CD4-positive, alpha-beta T cell (primary cell): Measurements from ENCODE around the gene YAP1. TPM values are rescaled to one million over a fixed set of nuclear protein-coding genes. Genes with fewer than 3 reads are reported as not detected.

Experiments
- ATAC-seq: fragments of 200-7000 bp; cut with Tn5 transposase; one replicate; pipeline ENCODE4 v1.10.0; 2022; ENCODE audit warnings: mild to moderate bottlenecking; ENCODE audit not compliant: poor library complexity
- CTCF ChIA-PET: fragments of 350-600 bp; sonication (Branson Sonifier 250); formaldehyde crosslinking; loops from one replicate; lab custom pipeline; 2021; ENCODE audit warnings: antibody characterized with exemption, inconsistent platforms; lab: Charles Lee
- POLR2A ChIA-PET: fragments of 350-600 bp; sonication (Branson Sonifier 250); formaldehyde crosslinking; loops from one replicate; lab custom pipeline; 2021; ENCODE audit warnings: antibody characterized with exemption, inconsistent platforms; lab: Charles Lee
- DNase-seq, 14 experiments: peaks; one replicate each; pipeline ENCODE4 v3.0.0-alpha.2; 2013 to 2020; ENCODE audit warnings: mixed read lengths in 2 of 14
- H3K27ac ChIP-seq, 2 donors: one replicate each; pipeline versions ENCODE4 v1.5.1 to v1.7.0; 2013; ENCODE audit warnings: low read length in 2 of 2, low read depth in 1 of 2, mild to moderate bottlenecking in 1 of 2
- H3K27me3 ChIP-seq, 2 experiments: 1 replicate in 1 of 2; 2 replicates in 1 of 2; pipeline versions ENCODE4 v1.6.1 to v1.7.0; 2013; ENCODE audit warnings: low read length in 2 of 2, control low read depth in 1 of 2, mild to moderate bottlenecking in 1 of 2, moderate library complexity in 1 of 2; ENCODE audit not compliant: insufficient read depth in 2 of 2, control insufficient read depth in 1 of 2
- H3K36me3 ChIP-seq: one replicate; pipeline ENCODE4 v1.6.1; 2013; ENCODE audit warnings: low read length, control low read depth; ENCODE audit not compliant: insufficient read depth
- H3K4me1 ChIP-seq: one replicate; pipeline ENCODE4 v1.6.1; 2013; ENCODE audit warnings: low read length, control low read depth; ENCODE audit not compliant: insufficient read depth
- H3K4me3 ChIP-seq: one replicate; pipeline ENCODE4 v1.5.1; 2013; ENCODE audit warnings: mild to moderate bottlenecking, low read length, moderate library complexity
- H3K9me3 ChIP-seq, 2 experiments: 1 replicate in 1 of 2; 2 replicates in 1 of 2; pipeline versions ENCODE4 v1.6.1 to v1.7.0; 2013; ENCODE audit warnings: low read length in 2 of 2, mild to moderate bottlenecking in 2 of 2, control low read depth in 1 of 2, moderate library complexity in 1 of 2; ENCODE audit not compliant: control insufficient read depth in 1 of 2, insufficient read depth in 1 of 2
- H3K27ac Mint-ChIP-seq: one replicate; pipeline ENCODE4 v1.8.0; 2020; ENCODE audit warnings: mixed read lengths
- H3K27me3 Mint-ChIP-seq: one replicate; pipeline ENCODE4 v1.8.0; 2021; ENCODE audit warnings: mixed read lengths
- H3K36me3 Mint-ChIP-seq: one replicate; pipeline ENCODE4 v1.8.0; 2021; ENCODE audit warnings: low read depth, mixed read lengths
- H3K4me1 Mint-ChIP-seq: one replicate; pipeline ENCODE4 v1.8.0; 2021; ENCODE audit warnings: low read depth, mixed read lengths
- H3K4me3 Mint-ChIP-seq: one replicate; pipeline ENCODE4 v1.8.0; 2020; ENCODE audit warnings: mild to moderate bottlenecking, mixed read lengths
- H3K9me3 Mint-ChIP-seq: one replicate; pipeline ENCODE4 v1.8.0; 2020; ENCODE audit warnings: mixed read lengths
- CTCF ChIP-seq: fragments of 200-600 bp; IDR thresholded peaks from one replicate; pipeline ENCODE4 v1.8.0; 2022; ENCODE audit warnings: antibody characterized with exemption, mild to moderate bottlenecking
- intact Hi-C, 2 experiments: fragments of 100-400 bp; cut with DNase I in 1 of 2; cut with micrococcal nuclease in 1 of 2; formaldehyde crosslinking; loops; one replicate each; pipeline versions ENCODE4 v1.15.1 to v1.9.0; 2023 to 2025; cut with DNase I, micrococcal nuclease
- total RNA-seq, 174 experiments: library from RNA in 2 of 174; stranded (reverse) in 2 of 174; gene quantifications; one replicate each; pipeline ENCODE4 v1.2.3 and lab custom pipeline; 2021 to 2026

YAP1 gene
- total RNA-seq, 2 experiments from 2014 or later = 0.06 TPM; not detected in 1

DNA sequence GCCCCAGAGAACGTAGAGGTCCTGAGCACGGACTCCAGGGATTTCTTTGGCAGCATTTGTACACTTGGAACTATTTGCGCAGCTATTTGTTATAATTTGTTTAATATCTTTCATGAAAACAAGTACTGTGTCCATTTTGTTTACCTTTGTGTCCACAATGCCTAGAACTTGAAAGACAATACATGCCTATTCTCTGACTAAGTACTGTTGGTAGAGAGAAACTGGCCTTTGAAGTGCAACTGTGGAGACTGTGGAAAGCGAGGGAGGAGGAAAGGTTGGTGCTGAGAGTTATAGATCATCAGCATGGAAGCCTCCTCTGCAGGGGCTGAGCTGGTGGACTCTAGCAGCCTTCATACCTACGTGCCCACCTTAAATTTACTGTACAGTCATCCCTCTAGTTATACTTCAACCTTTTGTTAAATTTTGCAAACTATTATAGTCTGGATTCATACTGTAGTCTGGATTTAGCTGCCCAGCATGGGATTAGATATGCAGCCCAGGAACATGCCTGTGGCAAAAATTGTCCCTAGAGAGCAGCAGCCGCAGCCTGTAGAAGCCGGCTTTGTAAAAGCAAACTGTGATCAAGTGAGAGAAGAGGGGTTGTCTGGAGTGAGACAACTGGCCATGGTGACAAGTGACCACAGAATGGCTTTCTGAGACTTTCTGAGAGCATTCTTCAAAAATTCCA lies 24.2 kb upstream of the YAP1 start:
- POLR2A ChIA-PET = no interaction called here
- H3K36me3 Mint-ChIP-seq = no peaks in the 10 kb centered on the region
- Histone ChIP-seq H3K4me1 (no peaks in the 10 kb centered on the region), H3K27me3 (no peaks in the 10 kb centered on the region), H3K27ac (no peak overlapping the region), H3K4me3 (no peak overlapping the region), H3K36me3 (no peaks in the 10 kb centered on the region), H3K9me3 (no peaks in the 10 kb centered on the region)
- no peaks in the 10 kb centered on the region for H3K4me1 Mint-ChIP-seq
- DNase-seq = no peak
- no peak overlapping the region for H3K27ac Mint-ChIP-seq
- H3K4me3 Mint-ChIP-seq = no peak overlapping the region
- no peak for ATAC-seq
- intact Hi-C loops = no loop called here
- no peak for TF ChIP-seq CTCF
- CTCF ChIA-PET = no interaction called here
- peaks cover 9% of the 10 kb centered on the region for H3K27me3 Mint-ChIP-seq
- no peaks in the 10 kb centered on the region for H3K9me3 Mint-ChIP-seq

- no peaks in the 10 kb centered on the region for H3K4me1 Mint-ChIP-seq
- no peaks in the 10 kb centered on the region for H3K36me3 Mint-ChIP-seq
- H3K4me3 ChIP-seq = no peak overlapping the region
- intact Hi-C loops = no loop called here
- CTCF ChIA-PET = no interaction called here
- H3K27me3 Mint-ChIP-seq = peaks cover 13% of the 10 kb centered on the region
- no peak for TF ChIP-seq CTCF
- H3K4me3 Mint-ChIP-seq = no peak overlapping the region
- H3K4me1 ChIP-seq = no peaks in the 10 kb centered on the region
- H3K27me3 ChIP-seq = no peaks in the 10 kb centered on the region
- no peak for DNase-seq
- no peaks in the 10 kb centered on the region for H3K9me3 Mint-ChIP-seq
- H3K9me3 ChIP-seq = no peaks in the 10 kb centered on the region
- POLR2A ChIA-PET = no interaction called here
- no peaks in the 10 kb centered on the region for H3K36me3 ChIP-seq
- H3K27ac Mint-ChIP-seq = no peak overlapping the region
- no peak for ATAC-seq
- no peak overlapping the region for H3K27ac ChIP-seq
These were observed 13.1 kb upstream of the YAP1 start for GRCh38 chr11:102097186-102097585.

- Mint-ChIP-seq H3K4me3 (no peak overlapping the region), H3K36me3 (no peaks in the 10 kb centered on the region), H3K27me3 (peaks cover 20% of the 10 kb centered on the region), H3K9me3 (no peaks in the 10 kb centered on the region), H3K4me1 (no peaks in the 10 kb centered on the region), H3K27ac (no peak overlapping the region)
- Histone ChIP-seq H3K36me3 (no peaks in the 10 kb centered on the region), H3K9me3 (no peaks in the 10 kb centered on the region), H3K4me1 (no peaks in the 10 kb centered on the region), H3K27ac (no peak overlapping the region), H3K27me3 (no peaks in the 10 kb centered on the region), H3K4me3 (no peak overlapping the region)
- DNase-seq = no peak
- intact Hi-C loops = no loop called here
- POLR2A ChIA-PET = no interaction called here
- no peak for TF ChIP-seq CTCF
- ATAC-seq = no peak
- CTCF ChIA-PET = no interaction called here
These were observed 10.5 kb upstream of the YAP1 start for GRCh38 chr11:102099755-102100154.
